DOHH2 (cell line): ENCODE measurements around the gene FAM241A.

ENCODE experiments used
- H3F3A ChIP-seq: fragments of 200-600 bp; sonication (generic), shearing (Covaris generic); 2 replicates; pipeline ENCODE4 v1.6.0; 2016; ENCODE audit warnings: antibody characterized with exemption, mild to moderate bottlenecking; ENCODE audit not compliant: control insufficient read depth, insufficient read depth
- H3K27ac ChIP-seq: fragments of 200-600 bp; sonication (generic); 2 replicates; pipeline ENCODE4 v1.5.1; 2014; ENCODE audit warnings: low read depth, mild to moderate bottlenecking, low read length, moderate library complexity
- H3K27me3 ChIP-seq: fragments of 200-600 bp; sonication (generic); 2 replicates; pipeline ENCODE4 v1.6.1; 2014; ENCODE audit warnings: mild to moderate bottlenecking, low read length, mixed read lengths; ENCODE audit not compliant: control insufficient read depth
- H3K36me3 ChIP-seq: fragments of 200-600 bp; sonication (generic); 2 replicates; pipeline ENCODE4 v1.6.1; 2014; ENCODE audit warnings: mild to moderate bottlenecking, low read length, moderate library complexity, mixed read lengths; ENCODE audit not compliant: control insufficient read depth
- H3K4me1 ChIP-seq: fragments of 200-600 bp; sonication (generic); 2 replicates; pipeline ENCODE4 v1.6.1; 2014; ENCODE audit warnings: mild to moderate bottlenecking, low read length, mixed read lengths; ENCODE audit not compliant: control insufficient read depth
- H3K4me2 ChIP-seq: fragments of 200-600 bp; sonication (generic); 2 replicates; pipeline ENCODE4 v1.6.0; 2014; ENCODE audit warnings: mild to moderate bottlenecking, low read length, moderate library complexity
- H3K4me3 ChIP-seq: fragments of 200-600 bp; sonication (generic); 2 replicates; pipeline ENCODE4 v1.5.1; 2014; ENCODE audit warnings: mild to moderate bottlenecking, low read length, mixed read lengths
- H3K79me2 ChIP-seq: fragments of 200-600 bp; sonication (generic); 2 replicates; pipeline ENCODE4 v1.6.1; 2014; ENCODE audit warnings: mild to moderate bottlenecking, low read length, mixed read lengths; ENCODE audit not compliant: control insufficient read depth
- H3K9me2 ChIP-seq: fragments of 200-600 bp; sonication (generic); replicated peaks from 2 replicates; pipeline ENCODE4 v1.6.1; 2014; ENCODE audit warnings: mild to moderate bottlenecking, low read length, mixed read lengths; ENCODE audit not compliant: control insufficient read depth
- H3K9me3 ChIP-seq: fragments of 200-600 bp; sonication (generic); 2 replicates; pipeline ENCODE4 v1.6.1; 2014; ENCODE audit warnings: antibody characterized with exemption, low read length, mixed read lengths; ENCODE audit not compliant: control insufficient read depth, insufficient read depth
- H4K20me1 ChIP-seq: fragments of 200-600 bp; sonication (generic); 2 replicates; pipeline ENCODE4 v1.6.0; 2014; ENCODE audit warnings: low read depth, mild to moderate bottlenecking, antibody characterized with exemption, low read length, moderate library complexity; ENCODE audit not compliant: control insufficient read depth, insufficient read depth
- CTCF ChIP-seq: fragments of 200-600 bp; sonication (generic); IDR thresholded peaks from one replicate; pipeline ENCODE4 v1.5.1; 2014; ENCODE audit warnings: antibody characterized with exemption, mild to moderate bottlenecking, low read depth, low read length; ENCODE audit not compliant: poor library complexity, severe bottlenecking
- EZH2phosphoT487 ChIP-seq: fragments of 200-600 bp; sonication (generic); IDR thresholded peaks from 2 replicates; pipeline ENCODE4 v1.6.1; 2017; ENCODE audit warnings: borderline replicate concordance, mild to moderate bottlenecking, antibody characterized with exemption, low read length, moderate library complexity, mixed read lengths

FAM241A gene

GRCh38 chr4:112147697-112148096 lies 2.4 kb downstream of the FAM241A start:
- Histone ChIP-seq H3K9me2 (no peaks in the 10 kb centered on the region), H3K36me3 (peaks cover 61% of the 10 kb centered on the region), H3F3A (0 out of 2 replicates have a peak, but pooled peaks cover 4% of the 10 kb centered on the region), H3K27ac (no peak overlapping the region), H3K4me2 (peak overlapping the region; percentile 72), H3K27me3 (no peaks in the 10 kb centered on the region), H4K20me1 (peaks cover 22% of the 10 kb centered on the region; the same call in 1 of the 2 replicates), H3K9me3 (no peaks in the 10 kb centered on the region), H3K79me2 (peaks cover 74% of the 10 kb centered on the region), H3K4me1 (peaks cover 70% of the 10 kb centered on the region), H3K4me3 (peak overlapping the region; percentile 93)
- TF ChIP-seq EZH2phosphoT487 (no peak), CTCF (no peak)

GRCh38 chr4:112150920-112151319 lies 5.7 kb downstream of the FAM241A start:
- H3F3A ChIP-seq, result 0 out of 2 replicates have a peak, but pooled peaks cover 4% of the 10 kb centered on the region
- 0 out of 2 replicates have a peak, but pooled peaks cover 2% of the 10 kb centered on the region for H3K9me3 ChIP-seq
- no peak for TF ChIP-seq EZH2phosphoT487
- no peak for TF ChIP-seq CTCF
- no peak overlapping the region for H3K27ac ChIP-seq
- H3K79me2 ChIP-seq, result peaks cover 100% of the 10 kb centered on the region
- H4K20me1 ChIP-seq, result peaks cover 22% of the 10 kb centered on the region; the same call in 1 of the 2 replicates
- peaks cover 71% of the 10 kb centered on the region for H3K4me1 ChIP-seq
- H3K9me2 ChIP-seq, result no peaks in the 10 kb centered on the region
- H3K27me3 ChIP-seq, result no peaks in the 10 kb centered on the region
- no peak overlapping the region for H3K4me3 ChIP-seq
- H3K4me2 ChIP-seq, result peak overlapping the region; percentile 34
- H3K36me3 ChIP-seq, result peaks cover 88% of the 10 kb centered on the region

- Histone ChIP-seq H4K20me1 (peaks cover 13% of the 10 kb centered on the region; the same call in 1 of the 2 replicates), H3K4me2 (peak overlapping the region; percentile 40), H3K36me3 (peaks cover 88% of the 10 kb centered on the region), H3K9me2 (no peaks in the 10 kb centered on the region), H3K9me3 (0 out of 2 replicates have a peak, but pooled peaks cover 3% of the 10 kb centered on the region), H3F3A (0 out of 2 replicates have a peak, but pooled peaks cover 4% of the 10 kb centered on the region), H3K27me3 (no peaks in the 10 kb centered on the region), H3K79me2 (peaks cover 100% of the 10 kb centered on the region), H3K27ac (no peak overlapping the region), H3K4me1 (peaks cover 70% of the 10 kb centered on the region), H3K4me3 (no peak overlapping the region)
- TF ChIP-seq CTCF, result no peak
- TF ChIP-seq EZH2phosphoT487, result no peak
Observed at GRCh38 chr4:112152521-112152920, 7.3 kb downstream of the FAM241A start.
